Duodenal mucosa (tissue), 2 donors: Measurements from ENCODE around the gene CALR3.
"Not testable (repeated sequence)": the region's sequence is repeated elsewhere in the genome, so short reads cannot be mapped to it uniquely, and the experiment has no call there.

Experiments used
- H3K27ac ChIP-seq: one replicate; pipeline ENCODE4 v1.7.0; 2013; ENCODE audit warnings: low read depth, low read length
- H3K27me3 ChIP-seq, 2 donors: one replicate each; pipeline ENCODE4 v1.7.0; 2013; ENCODE audit warnings: low read length in 2 of 2, control low read depth in 1 of 2; ENCODE audit not compliant: insufficient read depth in 2 of 2, control insufficient read depth in 1 of 2
- H3K36me3 ChIP-seq, 2 donors: one replicate each; pipeline ENCODE4 v1.7.0; 2013; ENCODE audit warnings: low read length in 2 of 2, control low read depth in 1 of 2; ENCODE audit not compliant: insufficient read depth in 2 of 2, control insufficient read depth in 1 of 2
- H3K4me1 ChIP-seq, 2 donors: one replicate each; pipeline ENCODE4 v1.7.0; 2013; ENCODE audit warnings: low read length in 2 of 2, control low read depth in 1 of 2; ENCODE audit not compliant: insufficient read depth in 2 of 2, control insufficient read depth in 1 of 2
- H3K4me3 ChIP-seq, 2 donors: one replicate each; pipeline ENCODE4 v1.7.0; 2013; ENCODE audit warnings: low read length in 2 of 2, low read depth in 1 of 2
- H3K9ac ChIP-seq, 2 donors: one replicate each; pipeline ENCODE4 v1.7.0; 2013; ENCODE audit warnings: low read length in 2 of 2, low read depth in 1 of 2
- H3K9me3 ChIP-seq, 2 donors: one replicate each; pipeline ENCODE4 v1.7.0; 2013; ENCODE audit warnings: low read length in 2 of 2, control low read depth in 1 of 2; ENCODE audit not compliant: control insufficient read depth in 1 of 2

Gene CALR3

GRCh38 chr19:16486476-16486875, 9.5 kb downstream of the CALR3 start:
- H3K9ac ChIP-seq, H3K27ac ChIP-seq, H3K4me3 ChIP-seq, H3K36me3 ChIP-seq, H3K27me3 ChIP-seq, H3K9me3 ChIP-seq, H3K4me1 ChIP-seq: not testable (repeated sequence)

GRCh38 chr19:16482745-16483144, 13.2 kb downstream of the CALR3 start:
- H3K9me3 ChIP-seq: no peaks in the 10 kb centered on the region
- H3K27me3 ChIP-seq: no peaks in the 10 kb centered on the region
- H3K4me1 ChIP-seq: no peaks in the 10 kb centered on the region
- no peaks in the 10 kb centered on the region for H3K36me3 ChIP-seq
- H3K27ac ChIP-seq: no peak overlapping the region
- H3K4me3 ChIP-seq: no peak overlapping the region
- H3K9ac ChIP-seq: no peak overlapping the region

- H3K36me3 ChIP-seq: no peaks in the 10 kb centered on the region
- no peaks in the 10 kb centered on the region for H3K27me3 ChIP-seq
- no peak overlapping the region for H3K9ac ChIP-seq
- H3K4me3 ChIP-seq: no peak overlapping the region
- no peak overlapping the region for H3K27ac ChIP-seq
- H3K4me1 ChIP-seq: peaks cover 0 to under 1% of the 10 kb centered on the region in 2 donors
- peaks cover 0 to 2% of the 10 kb centered on the region in 2 donors for H3K9me3 ChIP-seq
Measured at GRCh38 chr19:16477311-16477710, 18.7 kb downstream of the CALR3 start.

GRCh38 chr19:16476401-16476800, 19.6 kb downstream of the CALR3 start:
- H3K27me3 ChIP-seq: no peaks in the 10 kb centered on the region
- H3K4me1 ChIP-seq: peaks cover 0 to 3% of the 10 kb centered on the region in 2 donors
- H3K36me3 ChIP-seq: no peaks in the 10 kb centered on the region
- H3K9me3 ChIP-seq: peaks cover 0 to 2% of the 10 kb centered on the region in 2 donors
- no peak overlapping the region for H3K27ac ChIP-seq
- H3K9ac ChIP-seq: no peak overlapping the region
- no peak overlapping the region for H3K4me3 ChIP-seq

- no peak overlapping the region for H3K27ac ChIP-seq
Measured at GRCh38 chr19:16473875-16474392, 22.0 kb downstream of the CALR3 start.

GRCh38 chr19:16472992-16473391, 23.0 kb downstream of the CALR3 start:
- H3K9me3 ChIP-seq: peaks cover 0 to 2% of the 10 kb centered on the region in 2 donors
- no peak overlapping the region for H3K4me3 ChIP-seq

More at GRCh38 chr19:16473875-16474392, 22.0 kb downstream of the CALR3 start:
- Histone ChIP-seq H3K9me3 (peaks cover 0 to 2% of the 10 kb centered on the region in 2 donors), H3K9ac (no peak overlapping the region), H3K4me3 (no peak overlapping the region), H3K4me1 (peaks cover 8 to 22% of the 10 kb centered on the region in 2 donors), H3K27me3 (no peaks in the 10 kb centered on the region), H3K36me3 (no peaks in the 10 kb centered on the region)

GRCh38 chr19:16472559-16472899, 23.4 kb downstream of the CALR3 start:
- Histone ChIP-seq H3K4me3 (peak overlapping the region; percentile 83 to 93), H3K9ac (peak overlapping the region; percentile 73 to 90)

More at GRCh38 chr19:16472992-16473391, 23.0 kb downstream of the CALR3 start:
- Histone ChIP-seq H3K9ac (no peak overlapping the region), H3K27me3 (no peaks in the 10 kb centered on the region), H3K36me3 (no peaks in the 10 kb centered on the region), H3K4me1 (peaks cover 8 to 22% of the 10 kb centered on the region in 2 donors), H3K27ac (no peak overlapping the region)

GRCh38 chr19:16470911-16471811, 24.8 kb downstream of the CALR3 start:
- Histone ChIP-seq H3K36me3 (no peaks in the 10 kb centered on the region), H3K27ac (no peak overlapping the region), H3K27me3 (no peaks in the 10 kb centered on the region), H3K9ac (peak overlapping the region; percentile 70 to 76), H3K4me3 (peak overlapping the region; percentile 90 to 95), H3K9me3 (peaks cover 0 to 2% of the 10 kb centered on the region in 2 donors), H3K4me1 (peaks cover 8 to 22% of the 10 kb centered on the region in 2 donors)

More at GRCh38 chr19:16472559-16472899, 23.4 kb downstream of the CALR3 start:
- not testable (repeated sequence) for H3K36me3 ChIP-seq, H3K27me3 ChIP-seq, H3K9me3 ChIP-seq, H3K27ac ChIP-seq
- peaks cover 8 to 22% of the 10 kb centered on the region in 2 donors for H3K4me1 ChIP-seq

GRCh38 chr19:16470541-16470910, 25.4 kb downstream of the CALR3 start:
- Histone ChIP-seq H3K36me3 (no peaks in the 10 kb centered on the region), H3K27ac (no peak overlapping the region), H3K9me3 (peaks cover 0 to 2% of the 10 kb centered on the region in 2 donors), H3K9ac (peak overlapping the region in 1 of 2 donors; percentile 70), H3K27me3 (no peaks in the 10 kb centered on the region), H3K4me1 (peaks cover 8 to 22% of the 10 kb centered on the region in 2 donors), H3K4me3 (peak overlapping the region; percentile 90 to 95)

GRCh38 chr19:16467581-16467980, 28.4 kb downstream of the CALR3 start:
- H3K4me3 ChIP-seq: no peak overlapping the region
- no peak overlapping the region for H3K27ac ChIP-seq
- H3K36me3 ChIP-seq: peaks cover 0 to 2% of the 10 kb centered on the region in 2 donors
- no peaks in the 10 kb centered on the region for H3K9me3 ChIP-seq
- H3K27me3 ChIP-seq: no peaks in the 10 kb centered on the region
- H3K4me1 ChIP-seq: peaks cover 8 to 27% of the 10 kb centered on the region in 2 donors
- no peak overlapping the region for H3K9ac ChIP-seq
